Measurements from ENCODE around the gene COG8.

The COG8 gene

DNA sequence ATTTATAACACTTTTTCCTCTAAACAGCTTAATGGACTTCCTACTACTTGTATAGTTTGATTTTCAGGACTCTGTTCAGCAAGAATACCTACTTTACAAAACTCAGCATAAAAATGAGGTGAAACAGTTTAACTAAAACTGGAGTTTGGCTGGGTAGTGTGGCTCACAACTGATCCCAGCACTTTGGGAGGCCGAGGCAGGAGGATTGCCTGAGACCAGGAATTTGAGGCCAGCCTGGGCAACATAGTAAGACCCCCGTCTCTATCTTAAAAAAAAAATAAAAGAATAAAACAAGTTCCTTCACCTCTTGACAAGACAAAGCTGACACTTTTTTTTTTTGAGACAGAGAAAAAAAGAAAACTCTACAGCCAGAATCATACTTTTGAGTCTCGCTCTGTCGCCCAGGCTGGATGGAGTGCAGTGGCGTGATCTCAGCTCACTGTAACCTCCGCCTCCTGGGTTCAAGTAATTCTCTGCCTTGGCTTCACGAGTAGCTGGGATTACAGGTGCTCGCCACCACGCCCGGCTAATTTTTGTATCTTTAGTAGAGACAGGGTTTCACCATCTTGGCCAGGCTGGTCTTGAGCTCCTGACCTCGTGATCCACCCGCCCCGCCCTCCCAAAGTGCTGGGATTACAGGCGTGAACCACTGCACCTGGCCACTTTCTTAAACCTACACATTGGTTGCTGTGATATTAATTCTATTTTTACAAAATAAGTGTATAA is 11.6 kb downstream of the COG8 start:
- TF ChIP-seq, protein P1, sequence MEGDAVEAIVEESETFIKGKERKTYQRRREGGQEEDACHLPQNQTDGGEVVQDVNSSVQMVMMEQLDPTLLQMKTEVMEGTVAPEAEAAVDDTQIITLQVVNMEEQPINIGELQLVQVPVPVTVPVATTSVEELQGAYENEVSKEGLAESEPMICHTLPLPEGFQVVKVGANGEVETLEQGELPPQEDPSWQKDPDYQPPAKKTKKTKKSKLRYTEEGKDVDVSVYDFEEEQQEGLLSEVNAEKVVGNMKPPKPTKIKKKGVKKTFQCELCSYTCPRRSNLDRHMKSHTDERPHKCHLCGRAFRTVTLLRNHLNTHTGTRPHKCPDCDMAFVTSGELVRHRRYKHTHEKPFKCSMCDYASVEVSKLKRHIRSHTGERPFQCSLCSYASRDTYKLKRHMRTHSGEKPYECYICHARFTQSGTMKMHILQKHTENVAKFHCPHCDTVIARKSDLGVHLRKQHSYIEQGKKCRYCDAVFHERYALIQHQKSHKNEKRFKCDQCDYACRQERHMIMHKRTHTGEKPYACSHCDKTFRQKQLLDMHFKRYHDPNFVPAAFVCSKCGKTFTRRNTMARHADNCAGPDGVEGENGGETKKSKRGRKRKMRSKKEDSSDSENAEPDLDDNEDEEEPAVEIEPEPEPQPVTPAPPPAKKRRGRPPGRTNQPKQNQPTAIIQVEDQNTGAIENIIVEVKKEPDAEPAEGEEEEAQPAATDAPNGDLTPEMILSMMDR (IDR thresholded peaks at IDR 0.05; ENCODE audit: low read depth, low read length), result no peak
- DNase-seq (ENCODE audit: low read depth, low spot score), result no peak
- H3K4me3 ChIP-seq (ENCODE audit: low read depth, low read length), result no peak overlapping the region
- in situ Hi-C loops (cut with HindIII; ENCODE audit: low sequenced_read_pairs), result no loop called here

DNA sequence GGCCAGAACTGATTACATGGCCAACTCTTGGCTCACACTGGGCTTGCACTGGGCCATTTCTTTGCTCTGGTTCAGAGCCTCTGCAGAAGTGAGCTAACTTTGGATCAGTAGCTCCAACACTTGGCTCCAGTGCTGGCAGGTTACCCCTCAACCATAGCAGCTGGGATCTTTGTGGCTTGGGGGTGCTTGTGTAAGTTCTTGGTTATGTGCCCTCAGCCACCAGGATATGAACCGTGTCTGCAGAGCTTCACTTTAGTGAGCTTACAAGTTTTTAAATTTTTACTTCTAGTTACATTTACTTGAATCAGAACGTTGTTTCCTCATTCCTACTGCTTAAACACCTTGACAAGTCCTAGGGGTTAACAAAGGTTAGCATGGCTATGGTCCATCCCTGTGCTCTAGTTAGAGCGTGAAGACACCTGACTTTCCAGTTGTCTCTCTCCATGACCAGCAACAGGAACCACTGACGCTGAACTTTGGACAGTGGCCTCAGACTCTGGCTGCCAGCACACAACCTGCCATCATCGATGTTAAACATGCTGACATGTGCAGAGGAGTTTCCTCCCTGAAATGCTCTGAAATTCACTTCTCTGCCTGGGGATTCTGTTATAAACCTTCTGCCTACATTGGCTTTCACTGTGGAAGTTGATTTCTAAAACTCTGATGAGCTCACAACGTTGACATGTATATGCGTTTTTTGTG is 13.0 kb downstream of the COG8 start:
- in situ Hi-C loops (cut with HindIII; ENCODE audit: low sequenced_read_pairs), result no loop called here

GRCh38 chr16:69325784-69326171 is 13.6 kb downstream of the COG8 start:
- DNase-seq (ENCODE audit: low read depth, low spot score), result no peak
- TF ChIP-seq, protein P1 (IDR thresholded peaks at IDR 0.05; ENCODE audit: low read depth, low read length), result no peak
- no peak overlapping the region for H3K4me3 ChIP-seq (ENCODE audit: low read depth, low read length)
- in situ Hi-C loops (cut with HindIII; ENCODE audit: low sequenced_read_pairs), result no loop called here

More for the DNA sequence above, 13.0 kb downstream of the COG8 start:
- no peak for DNase-seq (ENCODE audit: low read depth, low spot score)
- H3K4me3 ChIP-seq (ENCODE audit: low read depth, low read length), result no peak overlapping the region
- TF ChIP-seq, protein P1 (IDR thresholded peaks at IDR 0.05; ENCODE audit: low read depth, low read length), result no peak

- TF ChIP-seq, protein P1 (IDR thresholded peaks at IDR 0.05; ENCODE audit: low read depth, low read length), result no peak
- in situ Hi-C loops (cut with HindIII; ENCODE audit: low sequenced_read_pairs), result no loop called here
- H3K4me3 ChIP-seq (ENCODE audit: low read depth, low read length), result no peak overlapping the region
- no peak for DNase-seq (ENCODE audit: low read depth, low spot score)
Observed at GRCh38 chr16:69324585-69325253, 14.6 kb downstream of the COG8 start.

DNA sequence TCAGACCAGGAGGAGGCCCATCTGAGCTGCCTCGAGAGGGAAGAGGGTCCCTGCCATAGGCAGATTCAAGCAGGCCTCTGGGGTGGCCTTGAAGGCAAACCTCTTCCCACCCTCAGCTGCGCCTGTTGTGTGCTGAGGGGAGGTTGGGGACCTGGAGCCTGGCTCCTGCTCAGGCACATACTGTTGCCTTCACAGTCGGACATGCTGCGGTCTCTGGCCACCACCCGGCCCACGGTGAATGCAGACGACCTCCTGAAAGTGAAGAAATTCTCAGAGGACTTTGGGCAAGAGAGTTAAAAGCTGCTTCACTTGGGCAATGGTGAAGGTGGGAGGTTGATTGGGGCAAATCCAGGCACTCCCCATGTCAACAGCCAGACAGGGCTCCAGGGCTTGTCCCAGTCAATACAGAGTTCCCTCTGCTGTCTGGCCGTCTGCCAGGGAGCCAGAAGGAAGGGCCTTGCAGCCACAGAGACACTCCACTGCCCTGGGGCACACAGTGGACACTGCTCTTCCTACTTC is 15.3 kb downstream of the COG8 start:
- TF ChIP-seq, protein P1 (IDR thresholded peaks at IDR 0.05; ENCODE audit: low read depth, low read length), result no peak
- no peak overlapping the region for H3K4me3 ChIP-seq (ENCODE audit: low read depth, low read length)
- in situ Hi-C loops (cut with HindIII; ENCODE audit: low sequenced_read_pairs), result no loop called here
- DNase-seq (ENCODE audit: low read depth, low spot score), result no peak

DNA sequence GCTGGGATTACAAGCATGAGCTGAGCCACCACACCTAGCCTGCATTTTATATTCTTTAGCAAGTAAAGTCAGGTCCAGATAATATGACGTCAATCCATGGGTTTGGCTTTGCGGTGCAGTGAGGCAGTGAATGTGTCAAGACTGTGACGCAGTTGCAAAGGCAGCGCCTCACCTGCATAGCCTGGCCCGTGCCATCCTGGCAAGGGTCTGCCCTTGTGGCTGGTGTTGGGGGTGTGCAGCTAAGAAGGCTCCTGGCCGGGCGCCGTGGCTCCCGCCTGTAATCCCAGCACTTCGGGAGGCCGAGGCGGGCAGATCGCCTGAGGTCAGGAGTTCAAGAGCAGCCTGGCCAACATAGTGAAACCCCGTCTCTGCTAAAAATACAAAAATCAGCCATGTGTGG is 15.9 kb downstream of the COG8 start:
- no peak for DNase-seq (ENCODE audit: low read depth, low spot score)
- TF ChIP-seq, protein P1 (IDR thresholded peaks at IDR 0.05; ENCODE audit: low read depth, low read length), result no peak
- in situ Hi-C loops (cut with HindIII; ENCODE audit: low sequenced_read_pairs), result no loop called here
- no peak overlapping the region for H3K4me3 ChIP-seq (ENCODE audit: low read depth, low read length)
